ENCODE results near the gene RUNX3. TPM values are rescaled to one million over a fixed set of nuclear protein-coding genes. Genes with fewer than 3 reads are reported as not detected.
A peak's percentile ranks its signal among the peaks of the same experiment; 100 is the strongest.

The RUNX3 gene
- total and polyA plus RNA-seq, 2 donors from 2014 or later: 0.47 to 7.9 TPM

DNA sequence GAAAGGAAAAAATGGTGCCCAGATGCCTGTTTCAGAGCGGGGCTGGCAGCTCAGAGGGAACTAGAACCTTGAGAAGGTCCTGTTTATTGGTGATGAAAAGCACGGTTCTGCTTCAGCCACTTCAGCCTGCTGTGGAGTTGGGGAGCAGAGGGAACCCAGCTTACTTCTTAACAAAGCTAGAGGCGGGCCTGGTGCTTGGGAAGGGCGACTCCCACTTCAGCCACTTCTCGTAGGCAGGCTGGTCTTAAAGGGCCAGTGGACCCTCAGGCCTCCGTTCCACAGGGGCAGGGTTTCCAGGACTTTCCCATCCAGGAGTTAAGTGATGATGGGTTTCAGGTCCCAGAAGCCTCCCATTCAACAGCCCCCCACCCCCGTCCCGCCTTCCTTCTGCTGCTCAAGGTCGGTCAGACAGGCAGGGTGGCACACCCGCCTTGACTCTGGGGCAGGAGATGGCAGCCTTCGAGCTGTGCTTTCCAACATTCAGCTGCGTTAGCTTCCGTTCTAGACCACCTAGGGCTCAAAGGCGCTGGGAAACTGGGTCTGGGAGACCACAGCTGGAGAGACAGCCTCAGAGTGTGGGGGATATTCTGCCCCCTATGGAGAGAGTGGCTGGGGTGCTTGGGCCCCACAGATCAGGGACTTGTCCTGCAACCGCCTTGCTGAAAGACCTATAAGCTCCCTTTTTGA lies 3.4 kb downstream of the RUNX3 start:
- no peaks in the 10 kb centered on the region for H3K9me3 ChIP-seq (ENCODE audit: control insufficient read depth in 2 of 3, insufficient read depth in 1 of 3, low read length in 3 of 3)
- peak in 3 of 5 donors; percentile 58 to 69 (median 65) for DNase-seq
- peak overlapping the region in 1 of 3 donors; percentile 16 for H3K9ac ChIP-seq (ENCODE audit: low read length in 3 of 3)
- H3K4me3 ChIP-seq (ENCODE audit: low read length in 3 of 3): peak overlapping the region in 1 of 3 donors; percentile 7
- peaks cover 39% of the 10 kb centered on the region for H3K27me3 ChIP-seq (ENCODE audit: control insufficient read depth, insufficient read depth, low read length)
- no peak for FAIRE-seq
- intact Hi-C loops (cut with DNase I): no loop called here
- TF ChIP-seq CTCF (IDR thresholded peaks at IDR 0.05; ENCODE audit: borderline replicate concordance, extremely low read depth, insufficient read depth): no peak
- H3K4me1 ChIP-seq (ENCODE audit: control insufficient read depth in 2 of 3, insufficient read depth in 2 of 3, low read depth in 1 of 3, low read length in 3 of 3): peaks cover 0 to 2% (median 0%) of the 10 kb centered on the region in 3 donors
- H3K27ac ChIP-seq (ENCODE audit: low read depth in 2 of 2, low read length in 2 of 2): no peak overlapping the region
- no peaks in the 10 kb centered on the region for H3K36me3 ChIP-seq (ENCODE audit: control insufficient read depth in 2 of 3, insufficient read depth in 3 of 3, low read length in 3 of 3)

DNA sequence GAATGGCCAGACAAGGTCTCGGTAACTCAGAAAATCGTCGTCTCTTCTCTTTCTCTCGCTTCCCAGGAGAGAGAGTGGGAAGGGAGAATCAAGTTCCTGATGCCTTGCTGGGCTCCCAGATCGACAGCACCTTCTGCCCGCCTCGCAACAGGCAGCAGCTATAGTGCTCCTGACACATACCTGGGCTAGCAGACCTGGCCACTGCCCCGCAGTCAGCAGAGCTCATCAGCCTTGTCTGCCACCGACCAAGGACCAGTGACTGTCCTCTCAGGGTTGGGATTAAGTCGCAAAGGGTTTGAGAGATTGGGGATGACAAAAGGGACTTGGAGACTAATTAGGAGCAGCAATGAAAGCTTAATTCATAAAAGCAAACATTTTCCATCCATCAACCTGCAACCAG lies 4.1 kb downstream of the RUNX3 start:
- no peak for FAIRE-seq
- Histone ChIP-seq H3K9me3 (ENCODE audit: control insufficient read depth in 2 of 3, insufficient read depth in 1 of 3, low read length in 3 of 3) (no peaks in the 10 kb centered on the region), H3K36me3 (ENCODE audit: control insufficient read depth in 2 of 3, insufficient read depth in 3 of 3, low read length in 3 of 3) (no peaks in the 10 kb centered on the region), H3K4me3 (ENCODE audit: low read length in 3 of 3) (no peak overlapping the region), H3K4me1 (ENCODE audit: control insufficient read depth in 2 of 3, insufficient read depth in 2 of 3, low read depth in 1 of 3, low read length in 3 of 3) (no peaks in the 10 kb centered on the region), H3K9ac (ENCODE audit: low read length in 3 of 3) (no peak overlapping the region), H3K27me3 (ENCODE audit: control insufficient read depth, insufficient read depth, low read length) (peaks cover 32% of the 10 kb centered on the region), H3K27ac (ENCODE audit: low read depth in 2 of 2, low read length in 2 of 2) (no peak overlapping the region)
- no peak for DNase-seq
- no peak for TF ChIP-seq CTCF (IDR thresholded peaks at IDR 0.05; ENCODE audit: borderline replicate concordance, extremely low read depth, insufficient read depth)
- intact Hi-C loops (cut with DNase I): no loop called here

DNA sequence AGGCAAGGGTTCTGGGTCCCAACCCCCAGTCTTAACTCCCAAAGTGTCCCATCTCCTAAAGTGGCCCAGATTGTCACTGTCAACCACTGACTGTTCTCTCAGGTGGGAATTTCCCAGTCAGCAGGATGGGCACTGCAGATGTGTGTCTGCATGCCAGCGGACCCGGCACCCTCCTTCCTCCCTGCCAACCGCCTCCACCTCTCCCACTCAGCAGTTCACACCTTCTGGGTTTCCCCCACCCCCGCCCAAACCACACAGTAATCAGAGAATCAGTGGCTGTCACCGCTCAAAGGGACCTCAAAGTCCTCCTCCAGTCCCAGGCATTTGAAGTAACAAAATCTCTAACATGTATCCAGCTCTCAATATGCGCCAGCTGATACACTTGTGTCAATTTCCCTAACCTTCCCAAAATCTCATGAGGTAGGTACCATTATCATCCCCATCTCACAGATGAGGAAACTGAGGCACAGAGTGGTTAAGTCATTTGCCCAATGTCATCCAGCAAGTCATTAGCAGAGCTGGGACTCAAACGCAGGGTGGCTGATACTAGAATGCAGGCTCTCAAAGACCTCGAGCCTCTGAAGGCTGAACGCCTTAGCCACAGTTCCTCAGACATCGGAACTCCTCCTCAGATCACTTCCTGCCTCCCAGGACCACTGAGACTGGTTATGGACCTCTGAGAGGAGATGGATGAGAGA lies 4.8 kb downstream of the RUNX3 start:
- no peak overlapping the region for H3K4me3 ChIP-seq (ENCODE audit: low read length in 3 of 3)
- TF ChIP-seq CTCF (IDR thresholded peaks at IDR 0.05; ENCODE audit: borderline replicate concordance, extremely low read depth, insufficient read depth): no peak
- no peaks in the 10 kb centered on the region for H3K36me3 ChIP-seq (ENCODE audit: control insufficient read depth in 2 of 3, insufficient read depth in 3 of 3, low read length in 3 of 3)
- FAIRE-seq: no peak
- no peaks in the 10 kb centered on the region for H3K9me3 ChIP-seq (ENCODE audit: control insufficient read depth in 2 of 3, insufficient read depth in 1 of 3, low read length in 3 of 3)
- intact Hi-C loops (cut with DNase I): no loop called here
- no peak overlapping the region for H3K27ac ChIP-seq (ENCODE audit: low read depth in 2 of 2, low read length in 2 of 2)
- no peak for DNase-seq
- H3K4me1 ChIP-seq (ENCODE audit: control insufficient read depth in 2 of 3, insufficient read depth in 2 of 3, low read depth in 1 of 3, low read length in 3 of 3): no peaks in the 10 kb centered on the region
- no peak overlapping the region for H3K9ac ChIP-seq (ENCODE audit: low read length in 3 of 3)
- H3K27me3 ChIP-seq (ENCODE audit: control insufficient read depth, insufficient read depth, low read length): peaks cover 27% of the 10 kb centered on the region
